HepG2 (cell line): ENCODE measurements around the gene ARL6. TPM values are rescaled to one million over a fixed set of nuclear protein-coding genes. Genes with fewer than 3 reads are reported as not detected.
"Not testable (repeated sequence)": the region's sequence is repeated elsewhere in the genome, so short reads cannot be mapped to it uniquely, and the experiment has no call there.

Source experiments
- ATAC-seq: fragments of 200-7000 bp; cut with Tn5 transposase; 3 replicates; pipeline ENCODE4 v1.9.1; 2020; ENCODE audit warnings: mild to moderate bottlenecking, moderate library complexity
- BruUV-seq: library from RNA; stranded (reverse); fragments of 400-500 nt; replicated peaks from 2 replicates; lab custom pipeline; 2021; lab: Mats Ljungman, UMichigan
- CTCF ChIA-PET: fragments of 300-600 bp; formaldehyde crosslinking; extraction: SDS; loops from one replicate; lab custom pipeline; 2021; ENCODE audit warnings: low total read pairs, inconsistent platforms, low intra/inter-chr PET ratio; lab: Yijun Ruan, JAX
- POLR2A ChIA-PET: fragments of 350-600 bp; sonication (Branson Sonifier 250); formaldehyde crosslinking; loops from one replicate; lab custom pipeline; 2020; ENCODE audit warnings: antibody characterized with exemption, inconsistent platforms; lab: Yijun Ruan, JAX
- DNase-seq: peaks from one replicate; pipeline ENCODE4 v3.0.0-alpha.2; 2015; ENCODE audit warnings: low spot score
- FAIRE-seq: peaks from 3 replicates; lab custom pipeline; 2011; peaks lifted over from hg19 to GRCh38; lab: Jason Lieb, UNC
- H2AFZ ChIP-seq: one replicate; pipeline ENCODE4 v1.6.1; 2011; ENCODE audit warnings: low read length, inconsistent platforms
- H3K27ac ChIP-seq: fragments of 300-600 bp; 3 replicates; pipeline ENCODE4 v1.8.0; 2011; ENCODE audit warnings: mixed run types, mild to moderate bottlenecking, mixed read lengths, low read length, inconsistent platforms; ENCODE audit not compliant: insufficient read depth; ENCODE audit errors: extremely low read length
- H3K27me3 ChIP-seq, 2 experiments: fragments of 200-600 bp in 1 of 2; 2 replicates in 1 of 2; 3 replicates in 1 of 2; pipeline versions ENCODE4 v1.6.0 to v1.8.0; 2011; ENCODE audit warnings: low read length in 2 of 2, mild to moderate bottlenecking in 2 of 2, moderate library complexity in 2 of 2, inconsistent platforms in 1 of 2; ENCODE audit not compliant: insufficient read depth in 2 of 2, control insufficient read depth in 1 of 2
- H3K36me3 ChIP-seq, 2 experiments: fragments of 200-600 bp in 1 of 2; replicated peaks in 1 of 2; 2 replicates in 1 of 2; 3 replicates in 1 of 2; pipeline versions ENCODE4 v1.5.1 to v1.8.0; 2011; ENCODE audit warnings: low read length in 2 of 2, inconsistent platforms in 1 of 2; ENCODE audit not compliant: insufficient read depth in 2 of 2, control insufficient read depth in 1 of 2
- H3K4me1 ChIP-seq: 2 replicates; pipeline ENCODE4 v1.5.1; 2012; ENCODE audit warnings: low read length, inconsistent platforms; ENCODE audit not compliant: insufficient read depth
- H3K4me2 ChIP-seq: 2 replicates; pipeline ENCODE4 v1.6.0; 2011; ENCODE audit warnings: low read depth, low read length, inconsistent platforms
- H3K4me3 ChIP-seq, 3 experiments: fragments of 200-600 bp in 1 of 3; sonication (generic), shearing (Covaris generic) in 1 of 3; replicated peaks in 1 of 3; 2 replicates each; pipeline ENCODE4 v1.5.1; 2011 to 2016; ENCODE audit warnings: low read length in 3 of 3, inconsistent platforms in 2 of 3, low read depth in 2 of 3, mild to moderate bottlenecking in 2 of 3, control low read depth in 1 of 3, mixed read lengths in 1 of 3; ENCODE audit not compliant: insufficient read depth in 1 of 3
- H3K79me2 ChIP-seq: one replicate; pipeline ENCODE4 v1.6.1; 2011; ENCODE audit warnings: low read length, inconsistent platforms; ENCODE audit not compliant: insufficient read depth
- H3K9ac ChIP-seq: 2 replicates; pipeline ENCODE4 v1.6.0; 2011; ENCODE audit warnings: mild to moderate bottlenecking, low read depth, low read length, inconsistent platforms; ENCODE audit not compliant: insufficient read depth
- H3K9me3 ChIP-seq: 2 replicates; pipeline ENCODE4 v1.5.1; 2012; ENCODE audit warnings: mild to moderate bottlenecking, low read length
- H4K20me1 ChIP-seq: 2 replicates; pipeline ENCODE4 v1.6.0; 2011; ENCODE audit warnings: inconsistent platforms, mild to moderate bottlenecking, low read length, moderate library complexity; ENCODE audit not compliant: insufficient read depth
- CBX1 ChIP-seq: IDR thresholded peaks from one replicate; pipeline ENCODE4 v1.6.1; 2016; ENCODE audit warnings: antibody characterized with exemption, low read depth
- EP300 ChIP-seq, 3 experiments: sonication (generic) in 1 of 3; formaldehyde crosslinking in 1 of 3; IDR thresholded peaks; 2 replicates each; pipeline versions ENCODE4 v1.5.1 to v1.6.1; 2011 to 2020; ENCODE audit warnings: low read depth in 2 of 3, low read length in 2 of 3, borderline replicate concordance in 1 of 3, improper control_type of control experiment in 1 of 3, mild to moderate bottlenecking in 1 of 3, missing genetic modification reagents in 1 of 3, moderate library complexity in 1 of 3
- KDM1A ChIP-seq: IDR thresholded peaks from 2 replicates; pipeline ENCODE4 v1.6.1; 2016; ENCODE audit warnings: missing compliant biosample characterization
- NR3C1 ChIP-seq: sonication (generic); formaldehyde crosslinking; IDR thresholded peaks from 2 replicates; pipeline ENCODE4 v1.4.0; 2020; ENCODE audit warnings: missing genetic modification reagents
- NRL ChIP-seq: sonication (generic); formaldehyde crosslinking; IDR thresholded peaks from 2 replicates; pipeline ENCODE4 v1.5.0; 2020; ENCODE audit warnings: missing genetic modification reagents, mild to moderate bottlenecking, moderate library complexity, borderline replicate concordance
- SOX13 ChIP-seq, 3 experiments: fragments of 450-650 bp in 1 of 3; sonication (generic) in 1 of 3; formaldehyde crosslinking in 1 of 3; IDR thresholded peaks in 2 of 3; conservative IDR thresholded peaks in 1 of 3; 2 replicates each; pipeline versions ENCODE4 v1.5.0 to v1.6.1; 2016 to 2020; ENCODE audit warnings: antibody characterized with exemption in 1 of 3, mild to moderate bottlenecking in 1 of 3, missing compliant biosample characterization in 1 of 3, missing genetic modification reagents in 1 of 3, moderate library complexity in 1 of 3
- SOX5 ChIP-seq: IDR thresholded peaks from 2 replicates; pipeline ENCODE4 v1.6.1; 2016; ENCODE audit warnings: borderline replicate concordance
- SOX6 ChIP-seq, 2 experiments: fragments of 450-650 bp in 1 of 2; sonication (generic) in 1 of 2; formaldehyde crosslinking in 1 of 2; IDR thresholded peaks; 2 replicates each; pipeline versions ENCODE4 v1.4.0 to v1.6.1; 2017 to 2020; ENCODE audit warnings: antibody characterized with exemption in 1 of 2, mild to moderate bottlenecking in 1 of 2, missing genetic modification reagents in 1 of 2
- ZBTB21 ChIP-seq: sonication (generic); formaldehyde crosslinking; IDR thresholded peaks from 2 replicates; pipeline ENCODE4 v1.4.0; 2020; ENCODE audit warnings: missing genetic modification reagents
- ZNF20 ChIP-seq: sonication (generic); formaldehyde crosslinking; IDR thresholded peaks from 2 replicates; pipeline ENCODE4 v1.4.0; 2020; ENCODE audit warnings: mild to moderate bottlenecking, moderate library complexity, missing genetic modification reagents
- WGBS: methylation state at CpG from one replicate; pipeline ENCODE4 v1.1.6; 2017; ENCODE audit warnings: low lambda C conversion rate; 5-methylcytosine and 5-hydroxymethylcytosine counted together
- in situ Hi-C: cut with HindIII; loops from 2 replicates; pipeline ENCODE4 v1.10.0; 2017; ENCODE audit warnings: low pct_unique_long_range_greater_than_20kb; ENCODE audit not compliant: extremely low pct_ligation_motif_present
- intact Hi-C: fragments of 100-400 bp; cut with micrococcal nuclease; formaldehyde crosslinking; loops from one replicate; pipeline ENCODE4 v1.10.0; 2022; ENCODE audit not compliant: unreplicated experiment
- polyA plus RNA-seq, 8 experiments: library from polyadenylated mRNA; depleted of rRNA in 3 of 8; stranded (reverse) in 7 of 8; unstranded in 1 of 8; fragments of >200 nt; fragmentation: Illumina TruSeq in 4 of 8; extraction: Trizol in 4 of 8; gene quantifications; 2 replicates each; pipeline versions ENCODE4 v1.2.1 to v1.2.3, GENCODE V29; 2011 to 2016; ENCODE audit warnings: low read depth in 4 of 8, missing spikeins in 1 of 8, mixed read lengths in 1 of 8; ENCODE audit not compliant: insufficient read depth in 1 of 8
- total RNA-seq, 5 experiments: library from RNA; depleted of rRNA; stranded (reverse); fragments of >200 nt; fragmentation: Illumina TruSeq; extraction: Trizol; gene quantifications; 2 replicates each; pipeline ENCODE4 v1.2.3, GENCODE V29; 2016; ENCODE audit warnings: low read depth in 1 of 5
- TF ChIP-seq, protein P1 (sequence below): sonication (generic); formaldehyde crosslinking; IDR thresholded peaks from 2 replicates; pipeline ENCODE4 v1.4.0; 2020; ENCODE audit warnings: missing genetic modification reagents

ARL6 gene
- total and polyA plus RNA-seq, 2 of the 13 experiments (the other 11 are each of a cell fraction or from before 2014, with no cell fraction given) = 1.3 to 3.7 TPM

DNA sequence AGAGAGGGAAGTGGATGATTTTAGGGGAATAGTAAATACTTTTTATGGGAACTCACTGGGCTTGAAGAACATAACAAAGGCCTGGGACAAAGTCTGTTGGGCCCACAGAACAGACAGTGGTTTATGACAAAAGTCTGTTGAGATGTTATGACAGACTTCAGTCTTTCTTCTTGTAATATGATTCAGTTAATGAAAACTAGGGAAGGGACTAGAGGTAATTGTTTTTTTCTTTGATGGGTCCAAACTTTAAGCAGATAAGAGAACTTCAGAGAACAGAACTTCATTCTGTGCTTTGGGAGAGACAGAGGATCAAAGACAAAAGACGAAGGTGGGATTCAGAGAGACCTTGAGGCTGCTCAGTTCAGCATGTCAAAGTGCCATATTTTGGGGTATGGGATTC, 66.6 kb downstream of the ARL6 start:
- CTCF ChIA-PET = no interaction called here
- intact Hi-C loops = no loop called here
- TF ChIP-seq, protein P1, sequence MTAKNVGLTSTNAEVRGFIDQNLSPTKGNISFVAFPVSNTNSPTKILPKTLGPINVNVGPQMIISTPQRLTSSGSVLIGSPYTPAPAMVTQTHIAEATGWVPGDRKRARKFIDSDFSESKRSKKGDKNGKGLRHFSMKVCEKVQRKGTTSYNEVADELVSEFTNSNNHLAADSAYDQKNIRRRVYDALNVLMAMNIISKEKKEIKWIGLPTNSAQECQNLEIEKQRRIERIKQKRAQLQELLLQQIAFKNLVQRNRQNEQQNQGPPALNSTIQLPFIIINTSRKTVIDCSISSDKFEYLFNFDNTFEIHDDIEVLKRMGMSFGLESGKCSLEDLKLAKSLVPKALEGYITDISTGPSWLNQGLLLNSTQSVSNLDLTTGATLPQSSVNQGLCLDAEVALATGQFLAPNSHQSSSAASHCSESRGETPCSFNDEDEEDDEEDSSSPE (CRISPR knock-in tag) = no peak
- TF ChIP-seq EP300 (IDR thresholded peaks at IDR 0.05; ENCODE audit: low read depth in 2 of 2, low read length in 2 of 2) (peak in 1 of 2 experiments; percentile 34; a peak in 1 of 4 replicates), EP300 (CRISPR knock-in tag; IDR thresholded peaks at IDR 0.05; ENCODE audit: borderline replicate concordance) (no peak), SOX5 (CRISPR knock-in tag) (peak; percentile 17; the same call in 1 of the 2 replicates), CBX1 (no peak), SOX6 (IDR thresholded peaks at IDR 0.05) (no peak), SOX6 (CRISPR knock-in tag; IDR thresholded peaks at IDR 0.05) (peak; percentile 53), ZNF20 (CRISPR knock-in tag) (no peak), NR3C1 (CRISPR knock-in tag) (no peak), ZBTB21 (no peak), NRL (CRISPR knock-in tag) (no peak), KDM1A (no peak), SOX13 (IDR thresholded peaks at IDR 0.05) (no peak), SOX13 (CRISPR knock-in tag; conservative IDR thresholded peaks at IDR 0.05 in 1 of 2, IDR thresholded peaks at IDR 0.05 in 1 of 2) (peak in 1 of 2 experiments; percentile 67; a peak in 2 of 4 replicates)
- TF ChIP-seq, all 625 proteins: peak for 4

DNA sequence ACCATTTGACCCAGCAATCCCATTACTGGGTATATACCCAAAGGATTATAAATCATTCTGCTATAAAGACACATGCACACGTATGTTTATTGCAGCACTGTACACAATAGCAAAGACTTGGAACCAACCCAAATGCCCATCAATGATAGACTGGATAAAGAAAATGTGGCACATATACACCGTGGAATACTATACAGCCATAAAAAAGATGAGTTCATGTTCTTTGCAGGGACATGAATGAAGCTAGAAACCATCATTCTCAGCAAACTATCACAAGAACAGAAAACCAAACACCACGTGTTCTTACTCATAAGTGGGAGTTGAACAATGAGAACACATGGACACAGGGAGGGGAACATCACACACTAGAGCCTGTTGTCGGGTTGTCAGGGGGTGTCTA, 68.6 kb downstream of the ARL6 start:
- H3K9ac ChIP-seq, H3K27ac ChIP-seq, H3K4me2 ChIP-seq, ATAC-seq, H4K20me1 ChIP-seq, CTCF ChIA-PET, FAIRE-seq, POLR2A ChIA-PET, H2AFZ ChIP-seq, BruUV-seq, H3K27me3 ChIP-seq, intact Hi-C loops, in situ Hi-C loops, H3K4me3 ChIP-seq, H3K79me2 ChIP-seq, DNase-seq, H3K36me3 ChIP-seq, H3K9me3 ChIP-seq: not testable (repeated sequence)
- WGBS = 94% methylated on average over 4 of the region's 4 CpGs
- peaks cover 27% of the 10 kb centered on the region for H3K4me1 ChIP-seq

More for the DNA sequence above, 66.6 kb downstream of the ARL6 start:
- POLR2A ChIA-PET = no interaction called here
- BruUV-seq = no TSS peak
- H3K27ac ChIP-seq = no peak overlapping the region
- peaks cover 4% of the 10 kb centered on the region for H3K79me2 ChIP-seq
- H3K36me3 ChIP-seq = no peaks in the 10 kb centered on the region
- H3K4me3 ChIP-seq = no peak overlapping the region
- no peaks in the 10 kb centered on the region for H4K20me1 ChIP-seq
- no peaks in the 10 kb centered on the region for H3K9me3 ChIP-seq
- no peak; the same call in 1 of the 3 replicates for ATAC-seq
- no peak overlapping the region for H2AFZ ChIP-seq
- FAIRE-seq = no peak
- no peak overlapping the region for H3K9ac ChIP-seq
- H3K4me2 ChIP-seq = peak overlapping the region; percentile 20; the same call in 1 of the 2 replicates
- peak; percentile 37 for DNase-seq
- 17% methylated on average over 1 of the region's 1 CpG for WGBS
- in situ Hi-C loops = no loop called here
- H3K27me3 ChIP-seq = no peaks in the 10 kb centered on the region
- peaks cover 23% of the 10 kb centered on the region for H3K4me1 ChIP-seq
